Immature natural killer cell (primary cell): Measurements from ENCODE around the gene PSD2. TPM values are rescaled to one million over a fixed set of nuclear protein-coding genes. Genes with fewer than 3 reads are reported as not detected.

ENCODE experiments used
- DNase-seq, 3 donors: peaks; one replicate each; pipeline ENCODE4 v3.0.0; 2022; ENCODE audit warnings: mixed read lengths in 1 of 3
- H3K27ac Mint-ChIP-seq, 6 donors: one replicate each; pipeline ENCODE4 v1.8.0; 2020; ENCODE audit warnings: mixed read lengths in 6 of 6, mild to moderate bottlenecking in 5 of 6, inconsistent platforms in 4 of 6, moderate library complexity in 3 of 6
- H3K27me3 Mint-ChIP-seq, 3 donors: one replicate each; pipeline ENCODE4 v1.8.0; 2020 to 2021; ENCODE audit warnings: low read depth in 3 of 3, mild to moderate bottlenecking in 3 of 3, mixed read lengths in 3 of 3, moderate library complexity in 3 of 3, inconsistent platforms in 1 of 3
- H3K36me3 Mint-ChIP-seq, 3 donors: one replicate each; pipeline ENCODE4 v1.8.0; 2020; ENCODE audit warnings: mixed read lengths in 3 of 3, inconsistent platforms in 2 of 3, mild to moderate bottlenecking in 2 of 3
- H3K4me1 Mint-ChIP-seq, 2 donors: one replicate each; pipeline ENCODE4 v1.8.0; 2020; ENCODE audit warnings: inconsistent platforms in 2 of 2, mild to moderate bottlenecking in 2 of 2, mixed read lengths in 2 of 2, moderate library complexity in 1 of 2
- H3K4me3 Mint-ChIP-seq, 5 donors: one replicate each; pipeline ENCODE4 v1.8.0; 2020; ENCODE audit warnings: mild to moderate bottlenecking in 5 of 5, mixed read lengths in 5 of 5, inconsistent platforms in 3 of 5, moderate library complexity in 3 of 5
- H3K9me3 Mint-ChIP-seq, 6 donors: one replicate each; pipeline ENCODE4 v1.8.0; 2020; ENCODE audit warnings: mild to moderate bottlenecking in 6 of 6, mixed read lengths in 6 of 6, inconsistent platforms in 4 of 6, moderate library complexity in 3 of 6
- polyA plus RNA-seq, 3 donors: library from polyadenylated mRNA; unstranded; fragments of 300-500 nt; fragmentation: Illumina TruSeq; gene quantifications; one replicate each; pipeline ENCODE4 v1.2.3, GENCODE V29; 2021

Gene PSD2
- polyA plus RNA-seq, 3 donors from 2014 or later = 0.14 TPM; not detected in 2

- H3K4me3 Mint-ChIP-seq = no peak overlapping the region
- H3K27me3 Mint-ChIP-seq = peaks cover 1 to 7% (median 3%) of the 10 kb centered on the region in 3 donors
- no peaks in the 10 kb centered on the region for H3K36me3 Mint-ChIP-seq
- peaks cover 15 to 18% of the 10 kb centered on the region in 2 donors for H3K4me1 Mint-ChIP-seq
- H3K27ac Mint-ChIP-seq = no peak overlapping the region
- no peak for DNase-seq
- no peaks in the 10 kb centered on the region for H3K9me3 Mint-ChIP-seq
Measured at GRCh38 chr5:139768807-139769465, 26.7 kb upstream of the PSD2 start.

GRCh38 chr5:139769477-139769876 is 26.1 kb upstream of the PSD2 start:
- no peak overlapping the region for H3K27ac Mint-ChIP-seq
- peaks cover 13 to 15% of the 10 kb centered on the region in 2 donors for H3K4me1 Mint-ChIP-seq
- no peak overlapping the region for H3K4me3 Mint-ChIP-seq
- H3K27me3 Mint-ChIP-seq = peaks cover 0 to 10% (median 3%) of the 10 kb centered on the region in 3 donors
- no peaks in the 10 kb centered on the region for H3K9me3 Mint-ChIP-seq
- H3K36me3 Mint-ChIP-seq = no peaks in the 10 kb centered on the region
- DNase-seq = no peak

- no peaks in the 10 kb centered on the region for H3K36me3 Mint-ChIP-seq
- peaks cover 0 to 4% (median 2%) of the 10 kb centered on the region in 3 donors for H3K27me3 Mint-ChIP-seq
- no peak overlapping the region for H3K4me3 Mint-ChIP-seq
- no peaks in the 10 kb centered on the region for H3K9me3 Mint-ChIP-seq
- DNase-seq = no peak
- no peak overlapping the region for H3K27ac Mint-ChIP-seq
- H3K4me1 Mint-ChIP-seq = peaks cover 9 to 10% of the 10 kb centered on the region in 2 donors
Measured at GRCh38 chr5:139770722-139771121, 24.9 kb upstream of the PSD2 start.

- no peak for DNase-seq
- Mint-ChIP-seq H3K27me3 (peaks cover 0 to 7% (median 5%) of the 10 kb centered on the region in 3 donors), H3K27ac (no peak overlapping the region), H3K4me3 (no peak overlapping the region), H3K9me3 (no peaks in the 10 kb centered on the region), H3K4me1 (peaks cover 6 to 7% of the 10 kb centered on the region in 2 donors), H3K36me3 (no peaks in the 10 kb centered on the region)
Measured at GRCh38 chr5:139772089-139772791, 23.4 kb upstream of the PSD2 start.

- Mint-ChIP-seq H3K9me3 (no peaks in the 10 kb centered on the region), H3K27ac (no peak overlapping the region), H3K4me3 (no peak overlapping the region), H3K36me3 (no peaks in the 10 kb centered on the region), H3K27me3 (peaks cover 0 to 7% (median 5%) of the 10 kb centered on the region in 3 donors), H3K4me1 (peaks cover 6 to 7% of the 10 kb centered on the region in 2 donors)
- no peak for DNase-seq
Measured at GRCh38 chr5:139772927-139773690, 22.5 kb upstream of the PSD2 start.

GRCh38 chr5:139774980-139775661 is 20.5 kb upstream of the PSD2 start:
- H3K4me1 Mint-ChIP-seq = peaks cover 6 to 7% of the 10 kb centered on the region in 2 donors
- peak; percentile 72 to 75 (median 74) for DNase-seq
- H3K36me3 Mint-ChIP-seq = no peaks in the 10 kb centered on the region
- H3K9me3 Mint-ChIP-seq = no peaks in the 10 kb centered on the region
- H3K27me3 Mint-ChIP-seq = peaks cover 0 to 7% (median 5%) of the 10 kb centered on the region in 3 donors
- peak overlapping the region in 2 of 5 donors; percentile 42 to 67 for H3K4me3 Mint-ChIP-seq
- H3K27ac Mint-ChIP-seq = no peak overlapping the region

- DNase-seq = no peak
- Mint-ChIP-seq H3K9me3 (no peaks in the 10 kb centered on the region), H3K27me3 (peaks cover 0 to 7% (median 5%) of the 10 kb centered on the region in 3 donors), H3K27ac (no peak overlapping the region), H3K36me3 (no peaks in the 10 kb centered on the region), H3K4me1 (peaks cover 6 to 7% of the 10 kb centered on the region in 2 donors), H3K4me3 (peak overlapping the region in 1 of 5 donors; percentile 67)
Measured at GRCh38 chr5:139775872-139776271, 19.7 kb upstream of the PSD2 start.

GRCh38 chr5:139776861-139777260 is 18.7 kb upstream of the PSD2 start:
- Mint-ChIP-seq H3K4me1 (peaks cover 6 to 7% of the 10 kb centered on the region in 2 donors), H3K4me3 (no peak overlapping the region), H3K27me3 (peaks cover 0 to 7% (median 5%) of the 10 kb centered on the region in 3 donors), H3K9me3 (no peaks in the 10 kb centered on the region), H3K27ac (no peak overlapping the region), H3K36me3 (no peaks in the 10 kb centered on the region)
- no peak for DNase-seq

- Mint-ChIP-seq H3K27me3 (peaks cover 0 to 9% (median 5%) of the 10 kb centered on the region in 3 donors), H3K36me3 (no peaks in the 10 kb centered on the region)
- no peak for DNase-seq
Measured at GRCh38 chr5:139783436-139783965, 12.1 kb upstream of the PSD2 start.

GRCh38 chr5:139784488-139784887 is 11.1 kb upstream of the PSD2 start:
- H3K4me1 Mint-ChIP-seq = peaks cover 0 to 5% of the 10 kb centered on the region in 2 donors
- H3K27ac Mint-ChIP-seq = no peak overlapping the region
- peaks cover 0 to 9% (median 5%) of the 10 kb centered on the region in 3 donors for H3K27me3 Mint-ChIP-seq
- no peak for DNase-seq
- no peaks in the 10 kb centered on the region for H3K9me3 Mint-ChIP-seq
- no peaks in the 10 kb centered on the region for H3K36me3 Mint-ChIP-seq
- no peak overlapping the region for H3K4me3 Mint-ChIP-seq

More at GRCh38 chr5:139783436-139783965, 12.1 kb upstream of the PSD2 start:
- Mint-ChIP-seq H3K27ac (no peak overlapping the region), H3K9me3 (no peaks in the 10 kb centered on the region), H3K4me1 (peaks cover 0 to 5% of the 10 kb centered on the region in 2 donors), H3K4me3 (no peak overlapping the region)

GRCh38 chr5:139787257-139787567 is 8.4 kb upstream of the PSD2 start:
- H3K4me1 Mint-ChIP-seq = peaks cover 0 to 5% of the 10 kb centered on the region in 2 donors
- H3K27ac Mint-ChIP-seq = no peak overlapping the region
- peaks cover 0 to 13% (median 5%) of the 10 kb centered on the region in 3 donors for H3K27me3 Mint-ChIP-seq
- peak overlapping the region; percentile 49 to 92 (median 90) for H3K4me3 Mint-ChIP-seq
- no peaks in the 10 kb centered on the region for H3K36me3 Mint-ChIP-seq
- H3K9me3 Mint-ChIP-seq = no peaks in the 10 kb centered on the region
- no peak for DNase-seq

GRCh38 chr5:139787568-139788293 is 7.9 kb upstream of the PSD2 start:
- Mint-ChIP-seq H3K9me3 (no peaks in the 10 kb centered on the region), H3K36me3 (no peaks in the 10 kb centered on the region), H3K4me3 (peak overlapping the region; percentile 87 to 93 (median 90)), H3K4me1 (peaks cover 0 to 5% of the 10 kb centered on the region in 2 donors), H3K27ac (peak overlapping the region in 2 of 6 donors; percentile 49 to 69), H3K27me3 (peaks cover 0 to 13% (median 5%) of the 10 kb centered on the region in 3 donors)
- DNase-seq = peak; percentile 82 to 86 (median 83)
